Panc1 (cell line): ENCODE results near the gene FCRL2. TPM values are rescaled to one million over a fixed set of nuclear protein-coding genes. Genes with fewer than 3 reads are reported as not detected.

Experiments used
- ATAC-seq: fragments of 200-7000 bp; cut with Tn5 transposase; 2 replicates; pipeline ENCODE4 v1.9.1; 2020; ENCODE audit warnings: mild to moderate bottlenecking, moderate library complexity
- BruUV-seq: library from RNA; stranded (reverse); fragments of 400-500 nt; replicated peaks from 2 replicates; lab custom pipeline; 2021; lab: Mats Ljungman, UMichigan
- CTCF ChIA-PET: fragments of 300-600 bp; sonication (Branson Sonifier 250); formaldehyde crosslinking; loops from one replicate; lab custom pipeline; 2022; ENCODE audit warnings: antibody characterized with exemption; lab: Charles Lee
- POLR2A ChIA-PET: fragments of 300-600 bp; sonication (Branson Sonifier 250); formaldehyde crosslinking; loops from one replicate; lab custom pipeline; 2022; ENCODE audit warnings: antibody characterized with exemption; lab: Charles Lee
- DNase-seq: peaks from one replicate; pipeline ENCODE4 v3.0.0-alpha.2; 2010; ENCODE audit warnings: low read depth, low spot score
- H3K27ac ChIP-seq: 2 replicates; pipeline ENCODE4 v1.5.1; 2011; ENCODE audit warnings: mild to moderate bottlenecking, low read length, inconsistent platforms
- H3K27me3 ChIP-seq: fragments of 200-500 bp; sonication (Bioruptor generic); 2 replicates; pipeline ENCODE4 v1.6.0; 2014; ENCODE audit warnings: low read length, inconsistent platforms; ENCODE audit not compliant: control insufficient read depth, insufficient read depth
- H3K36me3 ChIP-seq: fragments of 200-500 bp; sonication (Bioruptor generic); 2 replicates; pipeline ENCODE4 v1.5.1; 2014; ENCODE audit warnings: inconsistent platforms, mild to moderate bottlenecking, low read length, moderate library complexity; ENCODE audit not compliant: control insufficient read depth, insufficient read depth
- H3K4me1 ChIP-seq: 2 replicates; pipeline ENCODE4 v1.5.1; 2011; ENCODE audit warnings: inconsistent platforms, mild to moderate bottlenecking, low read length, moderate library complexity; ENCODE audit not compliant: control insufficient read depth, insufficient read depth
- H3K4me3 ChIP-seq, 2 experiments: 2 replicates each; pipeline ENCODE4 v1.5.1; 2011 to 2012; ENCODE audit warnings: low read depth in 2 of 2, low read length in 2 of 2, mild to moderate bottlenecking in 2 of 2, inconsistent platforms in 1 of 2, moderate library complexity in 1 of 2
- H3K9me3 ChIP-seq: fragments of 200-500 bp; sonication (Bioruptor generic); 2 replicates; pipeline ENCODE4 v1.5.1; 2014; ENCODE audit warnings: low read depth, mild to moderate bottlenecking, inconsistent platforms, low read length, moderate library complexity; ENCODE audit not compliant: control insufficient read depth, insufficient read depth
- POLR2AphosphoS5 ChIP-seq: IDR thresholded peaks from 2 replicates; pipeline ENCODE4 v1.6.1; 2012; ENCODE audit warnings: mild to moderate bottlenecking, low read depth, low read length, moderate library complexity
- SIN3A ChIP-seq: IDR thresholded peaks from 2 replicates; pipeline ENCODE4 v1.6.1; 2012; ENCODE audit warnings: low read depth, mild to moderate bottlenecking, low read length, moderate library complexity, borderline replicate concordance; ENCODE audit not compliant: insufficient read depth
- TCF7L2 ChIP-seq: IDR thresholded peaks from 2 replicates; pipeline ENCODE4 v1.6.1; 2011; ENCODE audit warnings: mild to moderate bottlenecking, low read depth, low read length, inconsistent platforms
- in situ Hi-C: cut with HindIII; loops from 2 replicates; pipeline ENCODE4 v1.10.0; 2016; ENCODE audit warnings: low sequenced_read_pairs, low pct_unique_long_range_greater_than_20kb
- intact Hi-C: fragments of 100-400 bp; cut with micrococcal nuclease; formaldehyde crosslinking; loops from one replicate; pipeline ENCODE4 v1.10.0; 2022; ENCODE audit not compliant: unreplicated experiment
- total RNA-seq: library from RNA; stranded (reverse); gene quantifications from one replicate; pipeline ENCODE4 v1.2.1, GENCODE V29; 2021; ENCODE audit not compliant: unreplicated experiment
- TF ChIP-seq, protein P1 (sequence below), 2 experiments: IDR thresholded peaks; 2 replicates each; pipeline ENCODE4 v1.6.1; 2011 to 2012; ENCODE audit warnings: low read depth in 2 of 2, control low read depth in 1 of 2, low read length in 1 of 2, mild to moderate bottlenecking in 1 of 2, moderate library complexity in 1 of 2; ENCODE audit not compliant: insufficient read depth in 1 of 2
- TF ChIP-seq, protein P2 (sequence below): fragments of 450-650 bp; IDR thresholded peaks from 2 replicates; pipeline ENCODE4 v1.5.1; 2017; ENCODE audit warnings: mild to moderate bottlenecking

Gene FCRL2
- total RNA-seq, 1 experiment from 2014 or later, result not detected

DNA sequence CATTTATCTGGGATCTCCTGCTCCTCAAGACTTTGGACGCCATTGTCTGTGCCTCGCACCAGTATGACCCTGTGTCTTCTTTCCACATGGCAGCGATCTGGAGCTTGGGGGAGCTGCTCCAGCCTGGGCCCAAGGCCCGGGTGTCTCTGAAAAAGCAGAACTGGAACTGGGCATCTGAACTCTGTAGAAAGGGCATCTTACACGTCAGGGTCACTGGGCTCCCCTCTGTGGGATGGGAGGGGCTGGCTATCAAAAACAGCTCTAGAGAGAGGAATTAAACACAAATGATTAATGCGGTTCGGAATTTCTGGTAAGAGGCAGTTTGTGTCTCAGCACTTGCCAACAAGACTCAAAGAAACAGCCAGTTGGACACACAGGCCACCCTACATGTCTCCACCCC, 26.9 kb upstream of the FCRL2 start:
- ChIA-PET POLR2A (no interaction called here), CTCF (no interaction called here)
- no peaks in the 10 kb centered on the region for H3K4me1 ChIP-seq
- TF ChIP-seq SIN3A, result no peak
- BruUV-seq, result no TSS peak
- DNase-seq (no peak), ATAC-seq (no peak)
- no peak overlapping the region for H3K27ac ChIP-seq
- no peak overlapping the region for H3K4me3 ChIP-seq
- H3K27me3 ChIP-seq, result peaks cover 4% of the 10 kb centered on the region; the same call in 1 of the 2 replicates
- in situ Hi-C loops (no loop called here), intact Hi-C loops (no loop called here)
- H3K9me3 ChIP-seq, result no peaks in the 10 kb centered on the region
- no peaks in the 10 kb centered on the region for H3K36me3 ChIP-seq

DNA sequence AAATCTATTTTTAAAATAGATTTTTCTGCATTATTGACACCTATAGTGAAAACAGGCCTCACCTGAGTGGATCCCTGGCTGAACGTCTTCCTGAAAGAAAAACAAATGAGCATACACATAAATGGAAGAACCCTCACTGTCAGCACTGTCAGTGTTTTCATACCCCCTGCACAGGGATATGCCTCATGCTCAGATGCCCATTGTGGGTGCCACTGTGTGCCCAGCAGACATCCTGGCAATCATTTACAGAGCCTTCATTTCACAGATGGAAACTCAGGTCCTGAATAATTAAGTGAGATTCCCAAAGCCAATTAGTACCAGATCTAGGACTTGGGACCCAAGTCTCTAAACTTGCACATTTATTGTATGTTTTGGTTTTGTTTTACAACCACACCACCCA, 23.1 kb upstream of the FCRL2 start:
- no peaks in the 10 kb centered on the region for H3K9me3 ChIP-seq
- H3K4me1 ChIP-seq, result no peaks in the 10 kb centered on the region
- H3K4me3 ChIP-seq, result no peak overlapping the region
- BruUV-seq, result no TSS peak
- in situ Hi-C loops, result no loop called here
- CTCF ChIA-PET, result no interaction called here
- intact Hi-C loops, result no loop called here
- TF ChIP-seq, protein P1, sequence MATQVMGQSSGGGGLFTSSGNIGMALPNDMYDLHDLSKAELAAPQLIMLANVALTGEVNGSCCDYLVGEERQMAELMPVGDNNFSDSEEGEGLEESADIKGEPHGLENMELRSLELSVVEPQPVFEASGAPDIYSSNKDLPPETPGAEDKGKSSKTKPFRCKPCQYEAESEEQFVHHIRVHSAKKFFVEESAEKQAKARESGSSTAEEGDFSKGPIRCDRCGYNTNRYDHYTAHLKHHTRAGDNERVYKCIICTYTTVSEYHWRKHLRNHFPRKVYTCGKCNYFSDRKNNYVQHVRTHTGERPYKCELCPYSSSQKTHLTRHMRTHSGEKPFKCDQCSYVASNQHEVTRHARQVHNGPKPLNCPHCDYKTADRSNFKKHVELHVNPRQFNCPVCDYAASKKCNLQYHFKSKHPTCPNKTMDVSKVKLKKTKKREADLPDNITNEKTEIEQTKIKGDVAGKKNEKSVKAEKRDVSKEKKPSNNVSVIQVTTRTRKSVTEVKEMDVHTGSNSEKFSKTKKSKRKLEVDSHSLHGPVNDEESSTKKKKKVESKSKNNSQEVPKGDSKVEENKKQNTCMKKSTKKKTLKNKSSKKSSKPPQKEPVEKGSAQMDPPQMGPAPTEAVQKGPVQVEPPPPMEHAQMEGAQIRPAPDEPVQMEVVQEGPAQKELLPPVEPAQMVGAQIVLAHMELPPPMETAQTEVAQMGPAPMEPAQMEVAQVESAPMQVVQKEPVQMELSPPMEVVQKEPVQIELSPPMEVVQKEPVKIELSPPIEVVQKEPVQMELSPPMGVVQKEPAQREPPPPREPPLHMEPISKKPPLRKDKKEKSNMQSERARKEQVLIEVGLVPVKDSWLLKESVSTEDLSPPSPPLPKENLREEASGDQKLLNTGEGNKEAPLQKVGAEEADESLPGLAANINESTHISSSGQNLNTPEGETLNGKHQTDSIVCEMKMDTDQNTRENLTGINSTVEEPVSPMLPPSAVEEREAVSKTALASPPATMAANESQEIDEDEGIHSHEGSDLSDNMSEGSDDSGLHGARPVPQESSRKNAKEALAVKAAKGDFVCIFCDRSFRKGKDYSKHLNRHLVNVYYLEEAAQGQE (IDR thresholded peaks at IDR 0.05; ENCODE audit: insufficient read depth in 1 of 2, low read depth in 2 of 2, low read length in 1 of 2), result no peak
- TF ChIP-seq SIN3A (no peak), TCF7L2 (no peak), POLR2AphosphoS5 (no peak)
- TF ChIP-seq, protein P2, sequence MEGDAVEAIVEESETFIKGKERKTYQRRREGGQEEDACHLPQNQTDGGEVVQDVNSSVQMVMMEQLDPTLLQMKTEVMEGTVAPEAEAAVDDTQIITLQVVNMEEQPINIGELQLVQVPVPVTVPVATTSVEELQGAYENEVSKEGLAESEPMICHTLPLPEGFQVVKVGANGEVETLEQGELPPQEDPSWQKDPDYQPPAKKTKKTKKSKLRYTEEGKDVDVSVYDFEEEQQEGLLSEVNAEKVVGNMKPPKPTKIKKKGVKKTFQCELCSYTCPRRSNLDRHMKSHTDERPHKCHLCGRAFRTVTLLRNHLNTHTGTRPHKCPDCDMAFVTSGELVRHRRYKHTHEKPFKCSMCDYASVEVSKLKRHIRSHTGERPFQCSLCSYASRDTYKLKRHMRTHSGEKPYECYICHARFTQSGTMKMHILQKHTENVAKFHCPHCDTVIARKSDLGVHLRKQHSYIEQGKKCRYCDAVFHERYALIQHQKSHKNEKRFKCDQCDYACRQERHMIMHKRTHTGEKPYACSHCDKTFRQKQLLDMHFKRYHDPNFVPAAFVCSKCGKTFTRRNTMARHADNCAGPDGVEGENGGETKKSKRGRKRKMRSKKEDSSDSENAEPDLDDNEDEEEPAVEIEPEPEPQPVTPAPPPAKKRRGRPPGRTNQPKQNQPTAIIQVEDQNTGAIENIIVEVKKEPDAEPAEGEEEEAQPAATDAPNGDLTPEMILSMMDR, result no peak
- H3K27ac ChIP-seq, result no peak overlapping the region
- no peaks in the 10 kb centered on the region for H3K36me3 ChIP-seq
- H3K27me3 ChIP-seq, result peaks cover 2% of the 10 kb centered on the region; the same call in 1 of the 2 replicates
- POLR2A ChIA-PET, result no interaction called here
- no peak for ATAC-seq
- no peak for DNase-seq

DNA sequence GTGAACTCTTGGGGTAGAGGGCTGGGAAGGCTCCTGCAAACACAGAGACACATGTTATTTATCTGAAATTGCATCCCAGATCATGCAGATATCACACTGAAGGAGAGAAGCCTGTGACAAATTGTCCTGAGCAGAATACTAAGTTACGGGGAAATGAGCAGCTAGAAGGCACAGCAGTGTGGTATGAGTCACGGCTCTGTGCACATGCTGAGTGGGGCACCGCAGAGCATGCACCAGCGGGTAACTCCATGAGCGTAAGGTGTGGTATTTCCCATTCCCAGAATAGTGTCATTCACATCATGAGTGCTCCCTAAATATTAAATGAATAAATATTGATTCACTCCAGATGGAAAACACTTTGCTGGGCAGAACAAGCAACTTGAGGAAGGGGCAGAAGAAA, 21.3 kb upstream of the FCRL2 start:
- no TSS peak for BruUV-seq
- Histone ChIP-seq H3K9me3 (0 out of 2 replicates have a peak, but pooled peaks cover 2% of the 10 kb centered on the region), H3K27ac (no peak overlapping the region), H3K27me3 (no peaks in the 10 kb centered on the region; the same call in 1 of the 2 replicates), H3K4me1 (no peaks in the 10 kb centered on the region), H3K36me3 (no peaks in the 10 kb centered on the region), H3K4me3 (no peak overlapping the region)
- ChIA-PET POLR2A (no interaction called here), CTCF (no interaction called here)
- TF ChIP-seq SIN3A, result no peak
- TF ChIP-seq, protein P2, result no peak
- TF ChIP-seq POLR2AphosphoS5, result no peak
- TF ChIP-seq TCF7L2, result no peak
- TF ChIP-seq, protein P1 (IDR thresholded peaks at IDR 0.05; ENCODE audit: insufficient read depth in 1 of 2, low read depth in 2 of 2, low read length in 1 of 2), result no peak
- ATAC-seq (no peak), DNase-seq (no peak)
- in situ Hi-C loops (no loop called here), intact Hi-C loops (no loop called here)
